B cell (primary cell): ENCODE data around the gene NCOA5.

Experiments used
- CTCF ChIP-seq: fragments of 200-600 bp; IDR thresholded peaks from one replicate; pipeline ENCODE4 v1.8.0; 2022; ENCODE audit warnings: antibody characterized with exemption, mild to moderate bottlenecking
- EZH2 ChIP-seq: IDR thresholded peaks from 2 replicates; pipeline ENCODE4 v1.6.1; 2012; ENCODE audit warnings: borderline replicate concordance, low read depth, mild to moderate bottlenecking, moderate library complexity, low read length; ENCODE audit not compliant: insufficient read depth, poor library complexity, severe bottlenecking

- TF ChIP-seq CTCF (peak; percentile 79), EZH2 (no peak)
Observed at GRCh38 chr20:46022411-46023147, 67.2 kb downstream of the NCOA5 start.
